ENCODE results near the gene DNAAF6.

Gene DNAAF6

DNA sequence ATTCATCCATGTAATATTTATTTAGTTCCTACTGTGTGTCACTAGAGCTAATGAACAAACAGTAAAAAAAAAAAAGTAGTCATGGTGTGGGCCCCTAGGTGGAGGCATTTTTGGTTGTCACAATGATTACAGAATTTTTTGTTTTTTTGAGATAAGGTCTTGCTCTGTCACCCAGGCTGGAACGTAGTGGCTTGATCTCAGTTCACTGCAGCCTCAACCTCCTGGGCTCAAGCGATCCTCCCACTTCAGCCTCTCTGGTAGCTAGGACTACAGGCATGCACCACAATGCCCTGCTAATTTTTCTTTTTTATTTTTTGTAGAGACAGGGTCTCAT is 22.0 kb downstream of the DNAAF6 start:
- no peaks in the 10 kb centered on the region for H3K9me2 ChIP-seq (ENCODE audit: low read depth, low read length)
- TF ChIP-seq, protein P1, sequence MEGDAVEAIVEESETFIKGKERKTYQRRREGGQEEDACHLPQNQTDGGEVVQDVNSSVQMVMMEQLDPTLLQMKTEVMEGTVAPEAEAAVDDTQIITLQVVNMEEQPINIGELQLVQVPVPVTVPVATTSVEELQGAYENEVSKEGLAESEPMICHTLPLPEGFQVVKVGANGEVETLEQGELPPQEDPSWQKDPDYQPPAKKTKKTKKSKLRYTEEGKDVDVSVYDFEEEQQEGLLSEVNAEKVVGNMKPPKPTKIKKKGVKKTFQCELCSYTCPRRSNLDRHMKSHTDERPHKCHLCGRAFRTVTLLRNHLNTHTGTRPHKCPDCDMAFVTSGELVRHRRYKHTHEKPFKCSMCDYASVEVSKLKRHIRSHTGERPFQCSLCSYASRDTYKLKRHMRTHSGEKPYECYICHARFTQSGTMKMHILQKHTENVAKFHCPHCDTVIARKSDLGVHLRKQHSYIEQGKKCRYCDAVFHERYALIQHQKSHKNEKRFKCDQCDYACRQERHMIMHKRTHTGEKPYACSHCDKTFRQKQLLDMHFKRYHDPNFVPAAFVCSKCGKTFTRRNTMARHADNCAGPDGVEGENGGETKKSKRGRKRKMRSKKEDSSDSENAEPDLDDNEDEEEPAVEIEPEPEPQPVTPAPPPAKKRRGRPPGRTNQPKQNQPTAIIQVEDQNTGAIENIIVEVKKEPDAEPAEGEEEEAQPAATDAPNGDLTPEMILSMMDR (IDR thresholded peaks at IDR 0.05; ENCODE audit: low read length): no peak
- no peak for TF ChIP-seq EZH2 (IDR thresholded peaks at IDR 0.05; ENCODE audit: borderline replicate concordance, low read length)
- no peaks in the 10 kb centered on the region for H3F3A ChIP-seq (ENCODE audit: insufficient read depth, low read length)
- no peaks in the 10 kb centered on the region for H3K9me3 ChIP-seq (ENCODE audit: low read length)
- H3K4me1 ChIP-seq (ENCODE audit: insufficient read depth, low read length, severe bottlenecking): no peaks in the 10 kb centered on the region
- no peaks in the 10 kb centered on the region for H4K20me1 ChIP-seq (ENCODE audit: insufficient read depth, low read length)
- no peaks in the 10 kb centered on the region for H3K36me3 ChIP-seq (ENCODE audit: insufficient read depth, low read length)
- no peaks in the 10 kb centered on the region for H3K79me2 ChIP-seq (ENCODE audit: insufficient read depth, low read length)
- no peak overlapping the region for H3K27ac ChIP-seq (ENCODE audit: low read depth, low read length, poor library complexity, severe bottlenecking)
- no peak overlapping the region for H3K9ac ChIP-seq (ENCODE audit: low read length)
- no peak overlapping the region for H2AFZ ChIP-seq (ENCODE audit: low read length)
- H3K27me3 ChIP-seq (ENCODE audit: insufficient read depth, low read length): no peaks in the 10 kb centered on the region
- H3K4me3 ChIP-seq (ENCODE audit: low read depth, low read length, poor library complexity, severe bottlenecking): no peak overlapping the region
- no peak overlapping the region for H3K4me2 ChIP-seq (ENCODE audit: low read length)

DNA sequence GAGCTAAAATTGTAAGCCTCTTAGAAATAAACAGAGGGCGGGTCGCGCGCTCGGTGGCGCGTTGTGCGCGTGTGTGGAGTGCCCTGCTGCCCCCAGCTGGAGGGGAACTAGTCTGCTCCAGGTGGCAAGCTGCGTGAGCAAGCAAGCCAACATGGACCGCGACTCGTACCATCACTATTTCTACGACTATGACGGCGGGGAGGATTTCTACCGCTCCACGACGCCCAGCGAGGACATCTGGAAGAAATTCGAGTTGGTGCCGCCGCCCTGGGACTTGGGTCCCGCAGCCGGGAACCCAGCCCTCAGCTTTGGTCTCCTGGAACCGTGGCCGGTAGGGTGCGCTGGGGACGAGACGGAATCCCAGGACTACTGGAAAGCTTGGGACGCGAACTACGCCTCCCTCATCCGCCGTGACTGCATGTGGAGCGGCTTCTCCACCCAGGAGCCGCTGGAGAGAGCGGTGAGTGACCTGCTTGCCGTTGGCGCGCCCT is 66.1 kb downstream of the DNAAF6 start:
- no peaks in the 10 kb centered on the region for H3K36me3 ChIP-seq (ENCODE audit: insufficient read depth, low read length)
- H3K9me3 ChIP-seq (ENCODE audit: low read length): no peaks in the 10 kb centered on the region
- no peaks in the 10 kb centered on the region for H3K4me1 ChIP-seq (ENCODE audit: insufficient read depth, low read length, severe bottlenecking)
- no peak overlapping the region for H2AFZ ChIP-seq (ENCODE audit: low read length)
- H3K27me3 ChIP-seq (ENCODE audit: insufficient read depth, low read length): no peaks in the 10 kb centered on the region
- no peak for TF ChIP-seq EZH2 (IDR thresholded peaks at IDR 0.05; ENCODE audit: borderline replicate concordance, low read length)
- TF ChIP-seq, protein P1 (IDR thresholded peaks at IDR 0.05; ENCODE audit: low read length): no peak
- no peaks in the 10 kb centered on the region for H3F3A ChIP-seq (ENCODE audit: insufficient read depth, low read length)
- no peak overlapping the region for H3K9ac ChIP-seq (ENCODE audit: low read length)
- H3K79me2 ChIP-seq (ENCODE audit: insufficient read depth, low read length): no peaks in the 10 kb centered on the region
- H3K9me2 ChIP-seq (ENCODE audit: low read depth, low read length): no peaks in the 10 kb centered on the region
- H3K4me3 ChIP-seq (ENCODE audit: low read depth, low read length, poor library complexity, severe bottlenecking): no peak overlapping the region
- H4K20me1 ChIP-seq (ENCODE audit: insufficient read depth, low read length): no peaks in the 10 kb centered on the region
- no peak overlapping the region for H3K4me2 ChIP-seq (ENCODE audit: low read length)
- H3K27ac ChIP-seq (ENCODE audit: low read depth, low read length, poor library complexity, severe bottlenecking): no peak overlapping the region

DNA sequence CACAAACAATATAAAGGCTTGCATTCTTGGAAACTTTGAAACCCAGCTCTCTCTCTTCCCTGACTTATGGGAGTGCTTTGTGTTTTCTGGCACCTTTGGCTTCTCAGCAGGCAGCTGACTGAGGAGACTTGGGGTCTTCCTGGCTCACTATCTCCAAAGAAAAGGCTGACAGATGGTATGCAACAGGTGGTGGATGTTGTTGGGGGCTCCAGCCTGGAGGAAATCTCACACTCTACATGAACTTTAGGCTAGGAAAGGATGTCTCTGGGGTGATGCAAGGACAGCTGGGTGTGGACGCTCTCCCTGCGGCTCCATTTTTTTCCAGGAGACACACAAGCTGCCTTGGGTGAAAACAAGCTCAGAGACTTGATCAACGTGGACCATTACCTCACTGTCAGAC is 67.4 kb downstream of the DNAAF6 start:
- H2AFZ ChIP-seq (ENCODE audit: low read length): no peak overlapping the region
- no peaks in the 10 kb centered on the region for H3K79me2 ChIP-seq (ENCODE audit: insufficient read depth, low read length)
- no peak overlapping the region for H3K27ac ChIP-seq (ENCODE audit: low read depth, low read length, poor library complexity, severe bottlenecking)
- H3K36me3 ChIP-seq (ENCODE audit: insufficient read depth, low read length): no peaks in the 10 kb centered on the region
- H3K4me3 ChIP-seq (ENCODE audit: low read depth, low read length, poor library complexity, severe bottlenecking): no peak overlapping the region
- no peaks in the 10 kb centered on the region for H3F3A ChIP-seq (ENCODE audit: insufficient read depth, low read length)
- H3K4me2 ChIP-seq (ENCODE audit: low read length): no peak overlapping the region
- H3K4me1 ChIP-seq (ENCODE audit: insufficient read depth, low read length, severe bottlenecking): no peaks in the 10 kb centered on the region
- H4K20me1 ChIP-seq (ENCODE audit: insufficient read depth, low read length): no peaks in the 10 kb centered on the region
- no peak overlapping the region for H3K9ac ChIP-seq (ENCODE audit: low read length)
- TF ChIP-seq, protein P1 (IDR thresholded peaks at IDR 0.05; ENCODE audit: low read length): no peak
- TF ChIP-seq EZH2 (IDR thresholded peaks at IDR 0.05; ENCODE audit: borderline replicate concordance, low read length): no peak
- no peaks in the 10 kb centered on the region for H3K9me3 ChIP-seq (ENCODE audit: low read length)
- no peaks in the 10 kb centered on the region for H3K27me3 ChIP-seq (ENCODE audit: insufficient read depth, low read length)
- no peaks in the 10 kb centered on the region for H3K9me2 ChIP-seq (ENCODE audit: low read depth, low read length)

All from OCI-LY1 (cell line).